ENCODE data around the gene USP33. TPM values are rescaled to one million over a fixed set of nuclear protein-coding genes. Genes with fewer than 3 reads are reported as not detected.

Gene USP33
- total RNA-seq, 1 experiment from 2014 or later, result 51.5 TPM

DNA sequence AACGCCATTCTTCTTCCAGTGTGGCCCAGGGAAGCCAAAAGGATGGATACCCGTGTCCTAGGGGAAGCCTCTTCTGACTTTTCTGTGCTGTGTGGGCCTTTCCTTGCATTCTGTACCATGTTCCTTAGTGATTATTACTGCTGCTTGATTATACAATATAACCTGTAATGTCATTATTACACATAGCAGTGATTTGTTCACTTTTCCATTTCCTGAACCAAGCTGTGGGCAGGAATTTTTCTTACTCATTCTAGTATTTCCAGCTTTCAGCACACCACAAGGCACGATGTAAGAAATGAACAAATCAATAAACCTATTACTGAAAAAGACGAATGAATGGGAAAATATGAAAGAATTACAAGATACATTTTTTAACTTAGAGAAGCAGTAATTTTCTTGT, 8.4 kb upstream of the USP33 start:
- Histone ChIP-seq H2AK5ac (ENCODE audit: insufficient read length, low read length) (no peak overlapping the region), H3K4me1 (ENCODE audit: insufficient read depth, low read length) (no peaks in the 10 kb centered on the region), H3K4me2 (ENCODE audit: insufficient read depth, insufficient read length, low read length) (no peak overlapping the region), H4K5ac (ENCODE audit: insufficient read length, low read depth, low read length) (no peak overlapping the region), H4K8ac (replicated peaks; ENCODE audit: insufficient read length, low read depth, low read length) (no peak overlapping the region), H3K79me1 (ENCODE audit: insufficient read depth, low read depth, low read length, poor library complexity, severe bottlenecking) (no peaks in the 10 kb centered on the region), H3K56ac (ENCODE audit: insufficient read length, low read depth, low read length) (no peak overlapping the region), H2BK15ac (ENCODE audit: low read depth, low read length) (no peak overlapping the region), H2BK12ac (ENCODE audit: insufficient read length, low read depth, low read length) (no peak overlapping the region), H3K18ac (ENCODE audit: insufficient read length, low read depth, low read length) (no peak overlapping the region), H3K79me2 (ENCODE audit: insufficient read depth, low read length) (no peaks in the 10 kb centered on the region), H2BK5ac (ENCODE audit: insufficient read length, low read length) (no peak overlapping the region), H3K27me3 (ENCODE audit: insufficient read depth, low read length) (no peaks in the 10 kb centered on the region), H3T11ph (ENCODE audit: low read length) (no peak overlapping the region), H3K9me3 (ENCODE audit: control insufficient read depth, low read depth, low read length) (no peaks in the 10 kb centered on the region), H4K20me1 (ENCODE audit: control insufficient read depth, insufficient read depth, insufficient read length) (no peaks in the 10 kb centered on the region), H3K4ac (ENCODE audit: low read depth, low read length) (no peak overlapping the region), H4K91ac (ENCODE audit: insufficient read length, low read depth, low read length) (no peak overlapping the region), H2BK120ac (ENCODE audit: low read depth, low read length, poor library complexity, severe bottlenecking) (no peak overlapping the region), H2BK20ac (ENCODE audit: low read depth, low read length, poor library complexity, severe bottlenecking) (no peak overlapping the region), H3K27ac (ENCODE audit: insufficient read length, low read depth, low read length) (no peak overlapping the region), H3K9ac (ENCODE audit: extremely low read depth, insufficient read length, low read length) (no peak overlapping the region), H3K23me2 (ENCODE audit: insufficient read length, low read depth, low read length, poor library complexity, severe bottlenecking) (no peaks in the 10 kb centered on the region), H2AFZ (ENCODE audit: low read length) (no peak overlapping the region), H3K23ac (ENCODE audit: insufficient read length, low read depth, low read length) (no peak overlapping the region), H3K14ac (ENCODE audit: insufficient read depth, low read length) (no peak overlapping the region)
- WGBS (ENCODE audit: extremely low coverage, insufficient read length, low lambda C conversion rate), result no CpG with 5 or more reads among the region's 4 CpGs
- no peak for DNase-seq
- Mint-ChIP-seq H3K4me1 (no peaks in the 10 kb centered on the region), H3K36me3 (ENCODE audit: insufficient read depth in 1 of 3, low read depth in 3 of 3) (no peaks in the 10 kb centered on the region), H3K9me3 (no peaks in the 10 kb centered on the region), H3K4me3 (no peak overlapping the region), H3K27me3 (ENCODE audit: low read depth) (no peaks in the 10 kb centered on the region), H3K27ac (no peak overlapping the region)
- TF ChIP-seq, protein P1, sequence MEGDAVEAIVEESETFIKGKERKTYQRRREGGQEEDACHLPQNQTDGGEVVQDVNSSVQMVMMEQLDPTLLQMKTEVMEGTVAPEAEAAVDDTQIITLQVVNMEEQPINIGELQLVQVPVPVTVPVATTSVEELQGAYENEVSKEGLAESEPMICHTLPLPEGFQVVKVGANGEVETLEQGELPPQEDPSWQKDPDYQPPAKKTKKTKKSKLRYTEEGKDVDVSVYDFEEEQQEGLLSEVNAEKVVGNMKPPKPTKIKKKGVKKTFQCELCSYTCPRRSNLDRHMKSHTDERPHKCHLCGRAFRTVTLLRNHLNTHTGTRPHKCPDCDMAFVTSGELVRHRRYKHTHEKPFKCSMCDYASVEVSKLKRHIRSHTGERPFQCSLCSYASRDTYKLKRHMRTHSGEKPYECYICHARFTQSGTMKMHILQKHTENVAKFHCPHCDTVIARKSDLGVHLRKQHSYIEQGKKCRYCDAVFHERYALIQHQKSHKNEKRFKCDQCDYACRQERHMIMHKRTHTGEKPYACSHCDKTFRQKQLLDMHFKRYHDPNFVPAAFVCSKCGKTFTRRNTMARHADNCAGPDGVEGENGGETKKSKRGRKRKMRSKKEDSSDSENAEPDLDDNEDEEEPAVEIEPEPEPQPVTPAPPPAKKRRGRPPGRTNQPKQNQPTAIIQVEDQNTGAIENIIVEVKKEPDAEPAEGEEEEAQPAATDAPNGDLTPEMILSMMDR (conservative IDR thresholded peaks at IDR 0.05), result no peak

All from H9 (cell line).